ENCODE results near the gene CASZ1. TPM values are rescaled to one million over a fixed set of nuclear protein-coding genes. Genes with fewer than 3 reads are reported as not detected.
A peak's percentile ranks its signal among the peaks of the same experiment; 100 is the strongest.

Gene CASZ1
- total and polyA plus RNA-seq, 2 experiments from 2014 or later = 6.2 to 6.7 TPM

DNA sequence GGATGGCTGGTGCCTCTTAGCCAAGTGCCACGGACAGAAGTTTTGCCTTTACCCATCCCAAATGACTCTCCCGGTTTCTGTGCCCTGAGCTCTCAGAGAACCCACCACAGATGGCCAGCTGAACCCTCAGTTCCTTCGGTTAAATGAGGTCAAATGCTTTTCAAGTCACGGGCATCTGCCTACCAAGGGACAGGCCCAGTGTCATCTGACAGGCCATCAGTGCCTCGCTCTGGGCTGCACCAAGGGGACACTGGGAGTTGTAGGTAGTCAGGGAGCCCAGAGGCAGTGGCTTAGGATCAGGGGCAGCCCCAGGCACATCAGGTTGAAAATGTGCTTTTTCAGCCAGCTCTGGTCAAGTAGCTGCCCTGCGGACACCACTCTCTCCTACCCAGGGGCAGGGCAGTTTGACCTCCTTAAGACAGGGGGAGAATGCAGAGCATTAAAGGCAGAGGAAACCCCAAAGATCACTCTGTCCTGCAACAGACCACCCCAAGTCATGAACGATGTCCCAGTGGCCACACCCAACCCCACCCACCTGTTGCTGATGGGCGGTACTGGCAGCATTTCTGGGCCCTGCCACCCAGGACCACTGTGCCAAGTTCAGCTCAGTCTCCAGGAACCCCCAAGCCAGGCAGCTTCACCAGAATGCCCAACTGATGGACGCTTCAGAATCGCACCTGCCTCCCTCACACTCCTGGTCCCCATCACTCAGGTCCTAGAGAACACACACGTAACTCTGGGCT lies 60.7 kb downstream of the CASZ1 start:
- Histone ChIP-seq H3K79me2 (replicated peaks; ENCODE audit: insufficient read depth) (no peaks in the 10 kb centered on the region), H3F3A (replicated peaks; ENCODE audit: low read depth) (no peaks in the 10 kb centered on the region), H3K4me2 (peak overlapping the region; percentile 27; the same call in 1 of the 2 replicates), H3K27me3 (ENCODE audit: insufficient read depth) (no peaks in the 10 kb centered on the region), H3K27ac (ENCODE audit: low read depth) (no peak overlapping the region), H4K20me1 (replicated peaks; ENCODE audit: insufficient read depth) (no peaks in the 10 kb centered on the region), H3K36me3 (ENCODE audit: insufficient read depth) (no peaks in the 10 kb centered on the region), H2AFZ (no peak overlapping the region), H3K9me2 (ENCODE audit: insufficient read depth) (no peaks in the 10 kb centered on the region), H3K4me3 (no peak overlapping the region), H3K4me1 (ENCODE audit: insufficient read depth) (peaks cover 30% of the 10 kb centered on the region)
- DNase-seq (ENCODE audit: low spot score) (no peak), ATAC-seq (no peak)
- Mint-ChIP-seq H3K27ac (no peak overlapping the region), H3K4me3 (no peak overlapping the region), H3K36me3 (ENCODE audit: low read depth) (no peaks in the 10 kb centered on the region), H3K4me1 (peaks cover 48% of the 10 kb centered on the region), H3K9me3 (no peaks in the 10 kb centered on the region; the same call in 2 of the 3 replicates), H3K27me3 (ENCODE audit: insufficient read depth, low read depth, poor library complexity) (peaks cover 7% of the 10 kb centered on the region)
- TF ChIP-seq, protein P1, sequence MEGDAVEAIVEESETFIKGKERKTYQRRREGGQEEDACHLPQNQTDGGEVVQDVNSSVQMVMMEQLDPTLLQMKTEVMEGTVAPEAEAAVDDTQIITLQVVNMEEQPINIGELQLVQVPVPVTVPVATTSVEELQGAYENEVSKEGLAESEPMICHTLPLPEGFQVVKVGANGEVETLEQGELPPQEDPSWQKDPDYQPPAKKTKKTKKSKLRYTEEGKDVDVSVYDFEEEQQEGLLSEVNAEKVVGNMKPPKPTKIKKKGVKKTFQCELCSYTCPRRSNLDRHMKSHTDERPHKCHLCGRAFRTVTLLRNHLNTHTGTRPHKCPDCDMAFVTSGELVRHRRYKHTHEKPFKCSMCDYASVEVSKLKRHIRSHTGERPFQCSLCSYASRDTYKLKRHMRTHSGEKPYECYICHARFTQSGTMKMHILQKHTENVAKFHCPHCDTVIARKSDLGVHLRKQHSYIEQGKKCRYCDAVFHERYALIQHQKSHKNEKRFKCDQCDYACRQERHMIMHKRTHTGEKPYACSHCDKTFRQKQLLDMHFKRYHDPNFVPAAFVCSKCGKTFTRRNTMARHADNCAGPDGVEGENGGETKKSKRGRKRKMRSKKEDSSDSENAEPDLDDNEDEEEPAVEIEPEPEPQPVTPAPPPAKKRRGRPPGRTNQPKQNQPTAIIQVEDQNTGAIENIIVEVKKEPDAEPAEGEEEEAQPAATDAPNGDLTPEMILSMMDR (conservative IDR thresholded peaks at IDR 0.05; ENCODE audit: low read depth in 2 of 2) = no peak
- TF ChIP-seq EZH2 (IDR thresholded peaks at IDR 0.05; ENCODE audit: low read depth, unreplicated experiment) (no peak), JUNB (IDR thresholded peaks at IDR 0.05; ENCODE audit: unreplicated experiment) (no peak), CREB1 (CRISPR knock-in tag; IDR thresholded peaks at IDR 0.05; ENCODE audit: low read depth) (no peak), NANOG (IDR thresholded peaks at IDR 0.05; ENCODE audit: borderline replicate concordance) (no peak), ZNF331 (CRISPR knock-in tag; IDR thresholded peaks at IDR 0.05; ENCODE audit: low read depth) (no peak), EZH2phosphoT487 (IDR thresholded peaks at IDR 0.05; ENCODE audit: unreplicated experiment) (no peak), STAT1 (IDR thresholded peaks at IDR 0.05; ENCODE audit: unreplicated experiment) (no peak), POLR2AphosphoS5 (IDR thresholded peaks at IDR 0.05; ENCODE audit: low read depth) (no peak), ZNF114 (CRISPR knock-in tag; IDR thresholded peaks at IDR 0.05) (no peak)
- TF ChIP-seq, protein P2, sequence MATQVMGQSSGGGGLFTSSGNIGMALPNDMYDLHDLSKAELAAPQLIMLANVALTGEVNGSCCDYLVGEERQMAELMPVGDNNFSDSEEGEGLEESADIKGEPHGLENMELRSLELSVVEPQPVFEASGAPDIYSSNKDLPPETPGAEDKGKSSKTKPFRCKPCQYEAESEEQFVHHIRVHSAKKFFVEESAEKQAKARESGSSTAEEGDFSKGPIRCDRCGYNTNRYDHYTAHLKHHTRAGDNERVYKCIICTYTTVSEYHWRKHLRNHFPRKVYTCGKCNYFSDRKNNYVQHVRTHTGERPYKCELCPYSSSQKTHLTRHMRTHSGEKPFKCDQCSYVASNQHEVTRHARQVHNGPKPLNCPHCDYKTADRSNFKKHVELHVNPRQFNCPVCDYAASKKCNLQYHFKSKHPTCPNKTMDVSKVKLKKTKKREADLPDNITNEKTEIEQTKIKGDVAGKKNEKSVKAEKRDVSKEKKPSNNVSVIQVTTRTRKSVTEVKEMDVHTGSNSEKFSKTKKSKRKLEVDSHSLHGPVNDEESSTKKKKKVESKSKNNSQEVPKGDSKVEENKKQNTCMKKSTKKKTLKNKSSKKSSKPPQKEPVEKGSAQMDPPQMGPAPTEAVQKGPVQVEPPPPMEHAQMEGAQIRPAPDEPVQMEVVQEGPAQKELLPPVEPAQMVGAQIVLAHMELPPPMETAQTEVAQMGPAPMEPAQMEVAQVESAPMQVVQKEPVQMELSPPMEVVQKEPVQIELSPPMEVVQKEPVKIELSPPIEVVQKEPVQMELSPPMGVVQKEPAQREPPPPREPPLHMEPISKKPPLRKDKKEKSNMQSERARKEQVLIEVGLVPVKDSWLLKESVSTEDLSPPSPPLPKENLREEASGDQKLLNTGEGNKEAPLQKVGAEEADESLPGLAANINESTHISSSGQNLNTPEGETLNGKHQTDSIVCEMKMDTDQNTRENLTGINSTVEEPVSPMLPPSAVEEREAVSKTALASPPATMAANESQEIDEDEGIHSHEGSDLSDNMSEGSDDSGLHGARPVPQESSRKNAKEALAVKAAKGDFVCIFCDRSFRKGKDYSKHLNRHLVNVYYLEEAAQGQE (IDR thresholded peaks at IDR 0.05; ENCODE audit: unreplicated experiment) = no peak
- TF ChIP-seq, protein P3, sequence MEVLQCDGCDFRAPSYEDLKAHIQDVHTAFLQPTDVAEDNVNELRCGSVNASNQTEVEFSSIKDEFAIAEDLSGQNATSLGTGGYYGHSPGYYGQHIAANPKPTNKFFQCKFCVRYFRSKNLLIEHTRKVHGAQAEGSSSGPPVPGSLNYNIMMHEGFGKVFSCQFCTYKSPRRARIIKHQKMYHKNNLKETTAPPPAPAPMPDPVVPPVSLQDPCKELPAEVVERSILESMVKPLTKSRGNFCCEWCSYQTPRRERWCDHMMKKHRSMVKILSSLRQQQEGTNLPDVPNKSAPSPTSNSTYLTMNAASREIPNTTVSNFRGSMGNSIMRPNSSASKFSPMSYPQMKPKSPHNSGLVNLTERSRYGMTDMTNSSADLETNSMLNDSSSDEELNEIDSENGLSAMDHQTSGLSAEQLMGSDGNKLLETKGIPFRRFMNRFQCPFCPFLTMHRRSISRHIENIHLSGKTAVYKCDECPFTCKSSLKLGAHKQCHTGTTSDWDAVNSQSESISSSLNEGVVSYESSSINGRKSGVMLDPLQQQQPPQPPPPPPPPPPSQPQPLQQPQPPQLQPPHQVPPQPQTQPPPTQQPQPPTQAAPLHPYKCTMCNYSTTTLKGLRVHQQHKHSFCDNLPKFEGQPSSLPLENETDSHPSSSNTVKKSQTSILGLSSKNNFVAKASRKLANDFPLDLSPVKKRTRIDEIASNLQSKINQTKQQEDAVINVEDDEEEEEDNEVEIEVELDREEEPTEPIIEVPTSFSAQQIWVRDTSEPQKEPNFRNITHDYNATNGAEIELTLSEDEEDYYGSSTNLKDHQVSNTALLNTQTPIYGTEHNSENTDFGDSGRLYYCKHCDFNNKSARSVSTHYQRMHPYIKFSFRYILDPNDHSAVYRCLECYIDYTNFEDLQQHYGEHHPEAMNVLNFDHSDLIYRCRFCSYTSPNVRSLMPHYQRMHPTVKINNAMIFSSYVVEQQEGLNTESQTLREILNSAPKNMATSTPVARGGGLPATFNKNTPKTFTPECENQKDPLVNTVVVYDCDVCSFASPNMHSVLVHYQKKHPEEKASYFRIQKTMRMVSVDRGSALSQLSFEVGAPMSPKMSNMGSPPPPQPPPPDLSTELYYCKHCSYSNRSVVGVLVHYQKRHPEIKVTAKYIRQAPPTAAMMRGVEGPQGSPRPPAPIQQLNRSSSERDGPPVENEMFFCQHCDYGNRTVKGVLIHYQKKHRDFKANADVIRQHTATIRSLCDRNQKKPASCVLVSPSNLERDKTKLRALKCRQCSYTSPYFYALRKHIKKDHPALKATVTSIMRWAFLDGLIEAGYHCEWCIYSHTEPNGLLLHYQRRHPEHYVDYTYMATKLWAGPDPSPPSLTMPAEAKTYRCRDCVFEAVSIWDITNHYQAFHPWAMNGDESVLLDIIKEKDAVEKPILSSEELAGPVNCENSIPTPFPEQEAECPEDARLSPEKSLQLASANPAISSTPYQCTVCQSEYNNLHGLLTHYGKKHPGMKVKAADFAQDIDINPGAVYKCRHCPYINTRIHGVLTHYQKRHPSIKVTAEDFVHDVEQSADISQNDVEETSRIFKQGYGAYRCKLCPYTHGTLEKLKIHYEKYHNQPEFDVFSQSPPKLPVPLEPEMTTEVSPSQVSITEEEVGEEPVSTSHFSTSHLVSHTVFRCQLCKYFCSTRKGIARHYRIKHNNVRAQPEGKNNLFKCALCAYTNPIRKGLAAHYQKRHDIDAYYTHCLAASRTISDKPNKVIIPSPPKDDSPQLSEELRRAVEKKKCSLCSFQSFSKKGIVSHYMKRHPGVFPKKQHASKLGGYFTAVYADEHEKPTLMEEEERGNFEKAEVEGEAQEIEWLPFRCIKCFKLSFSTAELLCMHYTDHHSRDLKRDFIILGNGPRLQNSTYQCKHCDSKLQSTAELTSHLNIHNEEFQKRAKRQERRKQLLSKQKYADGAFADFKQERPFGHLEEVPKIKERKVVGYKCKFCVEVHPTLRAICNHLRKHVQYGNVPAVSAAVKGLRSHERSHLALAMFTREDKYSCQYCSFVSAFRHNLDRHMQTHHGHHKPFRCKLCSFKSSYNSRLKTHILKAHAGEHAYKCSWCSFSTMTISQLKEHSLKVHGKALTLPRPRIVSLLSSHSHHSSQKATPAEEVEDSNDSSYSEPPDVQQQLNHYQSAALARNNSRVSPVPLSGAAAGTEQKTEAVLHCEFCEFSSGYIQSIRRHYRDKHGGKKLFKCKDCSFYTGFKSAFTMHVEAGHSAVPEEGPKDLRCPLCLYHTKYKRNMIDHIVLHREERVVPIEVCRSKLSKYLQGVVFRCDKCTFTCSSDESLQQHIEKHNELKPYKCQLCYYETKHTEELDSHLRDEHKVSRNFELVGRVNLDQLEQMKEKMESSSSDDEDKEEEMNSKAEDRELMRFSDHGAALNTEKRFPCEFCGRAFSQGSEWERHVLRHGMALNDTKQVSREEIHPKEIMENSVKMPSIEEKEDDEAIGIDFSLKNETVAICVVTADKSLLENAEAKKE (CRISPR knock-in tag; IDR thresholded peaks at IDR 0.05) = no peak
- TF ChIP-seq, protein P4, sequence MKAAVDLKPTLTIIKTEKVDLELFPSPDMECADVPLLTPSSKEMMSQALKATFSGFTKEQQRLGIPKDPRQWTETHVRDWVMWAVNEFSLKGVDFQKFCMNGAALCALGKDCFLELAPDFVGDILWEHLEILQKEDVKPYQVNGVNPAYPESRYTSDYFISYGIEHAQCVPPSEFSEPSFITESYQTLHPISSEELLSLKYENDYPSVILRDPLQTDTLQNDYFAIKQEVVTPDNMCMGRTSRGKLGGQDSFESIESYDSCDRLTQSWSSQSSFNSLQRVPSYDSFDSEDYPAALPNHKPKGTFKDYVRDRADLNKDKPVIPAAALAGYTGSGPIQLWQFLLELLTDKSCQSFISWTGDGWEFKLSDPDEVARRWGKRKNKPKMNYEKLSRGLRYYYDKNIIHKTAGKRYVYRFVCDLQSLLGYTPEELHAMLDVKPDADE (IDR thresholded peaks at IDR 0.05) = no peak
